Endothelial cell of hepatic sinusoid (primary cell): ENCODE results near the gene HDLBP.

Source experiments
- in situ Hi-C: cut with HindIII; loops from 2 replicates; pipeline ENCODE4 v1.10.0; 2017; ENCODE audit warnings: low sequenced_read_pairs

Gene HDLBP

GRCh38 chr2:241315093-241315878 is at the start of gene HDLBP:
Gene HDLBP (minus strand): TSS chr2:241315672. CDS start chr2:241266869, 48,803 bp downstream.
- in situ Hi-C loops, result no loop called here

GRCh38 chr2:241364781-241365180 is 49.3 kb upstream of the HDLBP start:
- in situ Hi-C loops, result loop anchor here (5.0 kb wide), 1 partner anchor 68 kb away; no protein-coding TSS in a partner anchor

GRCh38 chr2:241363426-241363825 is 48.0 kb upstream of the HDLBP start:
- in situ Hi-C loops, result no loop called here

GRCh38 chr2:241359481-241360045 is 44.1 kb upstream of the HDLBP start:
- in situ Hi-C loops, result no loop called here

- in situ Hi-C loops, result no loop called here
These were observed 43.0 kb upstream of the HDLBP start for GRCh38 chr2:241358470-241358869.

GRCh38 chr2:241357531-241357930 is 42.1 kb upstream of the HDLBP start:
- in situ Hi-C loops, result no loop called here

GRCh38 chr2:241356871-241357260 is 41.4 kb upstream of the HDLBP start:
- in situ Hi-C loops, result no loop called here

- in situ Hi-C loops, result no loop called here
These were observed 40.8 kb upstream of the HDLBP start, which contains the start of gene FARP2 for GRCh38 chr2:241355983-241356870. Gene FARP2 (plus strand): TSS chr2:241356285. CDS start chr2:241373108, 16,823 bp downstream.

GRCh38 chr2:241354668-241355658 is 39.5 kb upstream of the HDLBP start:
- in situ Hi-C loops, result no loop called here

- in situ Hi-C loops, result no loop called here
These were observed 36.8 kb upstream of the HDLBP start for GRCh38 chr2:241352227-241352626.

- in situ Hi-C loops, result no loop called here
These were observed 36.2 kb upstream of the HDLBP start for GRCh38 chr2:241351640-241352031.

GRCh38 chr2:241350878-241351639 is 35.6 kb upstream of the HDLBP start:
- in situ Hi-C loops, result no loop called here

- in situ Hi-C loops, result no loop called here
These were observed 35.0 kb upstream of the HDLBP start for GRCh38 chr2:241350530-241350877.

GRCh38 chr2:241349941-241350340 is 34.5 kb upstream of the HDLBP start:
- in situ Hi-C loops, result no loop called here

GRCh38 chr2:241344925-241345651 is 29.6 kb upstream of the HDLBP start:
- in situ Hi-C loops, result no loop called here

- in situ Hi-C loops, result no loop called here
These were observed 25.2 kb upstream of the HDLBP start for GRCh38 chr2:241340631-241341163.

- in situ Hi-C loops, result no loop called here
These were observed 24.6 kb upstream of the HDLBP start for GRCh38 chr2:241339839-241340630.

- in situ Hi-C loops, result no loop called here
These were observed 19.3 kb upstream of the HDLBP start for GRCh38 chr2:241334813-241335212.
